HEK293 (cell line): Measurements from ENCODE around the gene SHLD1.
"Not testable (repeated sequence)": the region's sequence is repeated elsewhere in the genome, so short reads cannot be mapped to it uniquely, and the experiment has no call there.

Experiments
- CTCF ChIA-PET: fragments of 350-600 bp; formaldehyde crosslinking; extraction: SDS; loops from one replicate; lab custom pipeline; 2021; ENCODE audit warnings: antibody characterized with exemption; lab: Yijun Ruan, JAX
- POLR2A ChIA-PET: fragments of 300-600 bp; formaldehyde crosslinking; extraction: SDS; loops from one replicate; lab custom pipeline; 2020; ENCODE audit warnings: antibody characterized with exemption, inconsistent platforms; lab: Yijun Ruan, JAX
- H3K27ac ChIP-seq: fragments of 200-500 bp; sonication (Bioruptor generic); 2 replicates; pipeline ENCODE4 v1.5.1; 2014; ENCODE audit warnings: low read depth, low read length, control low read depth, inconsistent platforms; ENCODE audit errors: extremely low read depth
- H3K36me3 ChIP-seq, 2 experiments: fragments of 200-500 bp in 1 of 2; sonication (Bioruptor generic) in 1 of 2; 1 replicate in 1 of 2; 2 replicates in 1 of 2; pipeline ENCODE4 v1.5.1; 2014 to 2017; ENCODE audit warnings: inconsistent platforms in 2 of 2, low read length in 2 of 2; ENCODE audit not compliant: control insufficient read depth in 2 of 2, insufficient read depth in 1 of 2
- H3K4me1 ChIP-seq: fragments of 200-500 bp; sonication (Bioruptor generic); 2 replicates; pipeline ENCODE4 v1.5.1; 2014; ENCODE audit warnings: mild to moderate bottlenecking, low read length, inconsistent platforms; ENCODE audit not compliant: control insufficient read depth, insufficient read depth
- H3K4me3 ChIP-seq: 2 replicates; pipeline ENCODE4 v1.5.1; 2011; ENCODE audit warnings: low read depth, mild to moderate bottlenecking, control low read depth, low read length, moderate library complexity
- H3K9me3 ChIP-seq: fragments of 200-500 bp; sonication (Bioruptor generic); 2 replicates; pipeline ENCODE4 v1.5.1; 2014; ENCODE audit warnings: low read depth, low read length, inconsistent platforms; ENCODE audit not compliant: control insufficient read depth, insufficient read depth
- GLI2 ChIP-seq: fragments of 450-650 bp; formaldehyde crosslinking; IDR thresholded peaks from 2 replicates; pipeline ENCODE4; 2017; ENCODE audit warnings: missing biosample characterization, missing genetic modification characterization, low read depth, borderline replicate concordance
- GLIS1 ChIP-seq: fragments of 450-650 bp; formaldehyde crosslinking; IDR thresholded peaks from 2 replicates; pipeline ENCODE4 v1.5.1; 2016; ENCODE audit warnings: missing biosample characterization, missing genetic modification characterization
- KLF8 ChIP-seq: fragments of 450-650 bp; formaldehyde crosslinking; IDR thresholded peaks from 2 replicates; pipeline ENCODE4 v1.5.1; 2016; ENCODE audit warnings: missing biosample characterization, missing genetic modification characterization
- OSR2 ChIP-seq: fragments of 450-650 bp; formaldehyde crosslinking; IDR thresholded peaks from 2 replicates; pipeline ENCODE4 v1.5.1; 2016; ENCODE audit warnings: missing biosample characterization, missing genetic modification characterization
- OVOL3 ChIP-seq: fragments of 450-650 bp; formaldehyde crosslinking; IDR thresholded peaks from 2 replicates; pipeline ENCODE4 v1.5.1; 2016; ENCODE audit warnings: missing biosample characterization, missing genetic modification characterization
- ZIC2 ChIP-seq: fragments of 450-650 bp; formaldehyde crosslinking; IDR thresholded peaks from 2 replicates; pipeline ENCODE4 v1.5.1; 2016; ENCODE audit warnings: missing biosample characterization, missing genetic modification characterization
- ZNF121 ChIP-seq: fragments of 450-650 bp; formaldehyde crosslinking; IDR thresholded peaks from 2 replicates; pipeline ENCODE4 v1.5.1; 2016; ENCODE audit warnings: missing biosample characterization, missing genetic modification characterization
- ZNF175 ChIP-seq: fragments of 450-650 bp; formaldehyde crosslinking; IDR thresholded peaks from 2 replicates; pipeline ENCODE4 v1.5.1; 2016; ENCODE audit warnings: missing biosample characterization, missing genetic modification characterization
- ZNF266 ChIP-seq: fragments of 450-650 bp; formaldehyde crosslinking; IDR thresholded peaks from 2 replicates; pipeline ENCODE4 v1.5.1; 2016; ENCODE audit warnings: missing biosample characterization, missing genetic modification characterization, low read depth
- ZNF391 ChIP-seq: fragments of 450-650 bp; formaldehyde crosslinking; IDR thresholded peaks from 2 replicates; pipeline ENCODE4 v1.5.1; 2016; ENCODE audit warnings: low read depth, missing biosample characterization, missing genetic modification characterization, borderline replicate concordance
- ZNF548 ChIP-seq: fragments of 450-650 bp; formaldehyde crosslinking; IDR thresholded peaks from 2 replicates; pipeline ENCODE4 v1.5.1; 2016; ENCODE audit warnings: missing biosample characterization, missing genetic modification characterization
- ZNF707 ChIP-seq: fragments of 450-650 bp; formaldehyde crosslinking; IDR thresholded peaks from 2 replicates; pipeline ENCODE4 v1.5.1; 2016; ENCODE audit warnings: missing biosample characterization, missing genetic modification characterization
- ZNF768 ChIP-seq: fragments of 450-650 bp; formaldehyde crosslinking; IDR thresholded peaks from 2 replicates; pipeline ENCODE4 v1.5.1; 2018; ENCODE audit warnings: missing biosample characterization, mild to moderate bottlenecking, missing genetic modification characterization
- ZXDB ChIP-seq: fragments of 450-650 bp; formaldehyde crosslinking; IDR thresholded peaks from 2 replicates; pipeline ENCODE4 v1.5.1; 2016; ENCODE audit warnings: missing biosample characterization, missing genetic modification characterization
- TF ChIP-seq, protein P1 (sequence below): fragments of 450-650 bp; formaldehyde crosslinking; IDR thresholded peaks from 2 replicates; pipeline ENCODE4 v1.5.1; 2016; ENCODE audit warnings: missing biosample characterization, missing genetic modification characterization
- TF ChIP-seq, protein P2 (sequence below): fragments of 450-650 bp; formaldehyde crosslinking; IDR thresholded peaks from 2 replicates; pipeline ENCODE4 v1.5.1; 2016; ENCODE audit warnings: missing biosample characterization, missing genetic modification characterization
- TF ChIP-seq, protein P3 (sequence below): fragments of 450-650 bp; formaldehyde crosslinking; IDR thresholded peaks from 2 replicates; pipeline ENCODE4 v1.5.1; 2017; ENCODE audit warnings: missing biosample characterization, missing genetic modification characterization
- TF ChIP-seq, protein P4 (sequence below): fragments of 450-650 bp; formaldehyde crosslinking; IDR thresholded peaks from 2 replicates; pipeline ENCODE4 v1.5.1; 2016; ENCODE audit warnings: missing biosample characterization, missing genetic modification characterization
- TF ChIP-seq, protein P5 (sequence below): fragments of 450-650 bp; formaldehyde crosslinking; IDR thresholded peaks from 2 replicates; pipeline ENCODE4 v1.5.1; 2017; ENCODE audit warnings: missing biosample characterization, missing genetic modification characterization

The SHLD1 gene

DNA sequence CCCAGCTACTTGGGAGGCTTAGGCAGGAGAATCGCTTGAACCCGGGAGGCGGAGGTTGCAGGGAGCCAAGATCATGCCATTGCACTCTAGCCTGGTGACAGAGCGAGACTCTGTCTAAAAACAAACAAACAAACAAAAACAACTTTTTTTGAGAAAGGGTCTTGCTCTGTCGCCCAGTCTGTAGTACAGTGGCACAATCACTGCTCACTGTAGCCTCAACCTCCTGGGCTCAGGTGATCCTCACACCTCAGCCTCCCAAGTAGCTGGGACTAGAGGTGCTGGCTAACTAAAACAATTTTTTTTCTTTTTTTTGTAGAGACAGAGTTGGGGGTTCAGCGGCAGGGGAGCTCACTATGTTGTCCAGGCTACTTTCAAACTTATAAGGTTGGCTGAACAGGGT is 28.8 kb upstream of the SHLD1 start:
- H3K4me3 ChIP-seq, H3K4me1 ChIP-seq, H3K36me3 ChIP-seq, H3K9me3 ChIP-seq, POLR2A ChIA-PET, H3K27ac ChIP-seq: not testable (repeated sequence)
- CTCF ChIA-PET: interaction anchor here (0.7 kb wide), 1 partner anchor 88 kb away, joined by 3 read pairs; no protein-coding TSS in a partner anchor
- TF ChIP-seq ZNF121 (tag by site-specific recombination): 0 out of 2 replicates have a peak, but pooled peaks have one; percentile 23

DNA sequence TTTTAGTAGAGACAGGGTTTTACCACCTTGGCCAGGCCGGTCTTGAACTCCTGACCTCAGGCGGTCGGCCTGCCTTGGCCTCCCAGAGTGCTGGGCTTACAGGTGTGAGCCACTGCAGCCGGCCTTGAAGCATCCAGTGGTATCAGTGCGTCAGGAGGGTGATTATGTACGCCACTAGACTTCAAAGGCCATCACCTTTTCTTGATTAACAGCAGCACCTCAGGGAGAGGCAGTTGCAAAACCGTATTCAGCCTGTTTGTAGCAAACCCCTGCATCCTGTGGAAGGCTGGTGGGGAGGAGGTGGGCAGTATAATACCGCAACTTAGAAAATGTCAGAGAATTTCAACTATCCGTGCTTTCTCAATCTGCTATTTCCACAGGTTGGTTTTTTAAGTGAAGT is 27.3 kb upstream of the SHLD1 start:
- Histone ChIP-seq H3K27ac (no peak overlapping the region), H3K9me3 (no peaks in the 10 kb centered on the region; the same call in 1 of the 2 replicates)
- POLR2A ChIA-PET: no interaction called here
- no peak for TF ChIP-seq GLIS1 (tag by site-specific recombination)
- TF ChIP-seq, all 188 proteins: peak for 0
- H3K4me1 ChIP-seq: no peaks in the 10 kb centered on the region
- no peak overlapping the region for H3K4me3 ChIP-seq
- H3K36me3 ChIP-seq: no peaks in the 10 kb centered on the region
- CTCF ChIA-PET: interaction anchor here (0.6 kb wide), 1 partner anchor 194 kb away, joined by 4 read pairs; no protein-coding TSS in a partner anchor

DNA sequence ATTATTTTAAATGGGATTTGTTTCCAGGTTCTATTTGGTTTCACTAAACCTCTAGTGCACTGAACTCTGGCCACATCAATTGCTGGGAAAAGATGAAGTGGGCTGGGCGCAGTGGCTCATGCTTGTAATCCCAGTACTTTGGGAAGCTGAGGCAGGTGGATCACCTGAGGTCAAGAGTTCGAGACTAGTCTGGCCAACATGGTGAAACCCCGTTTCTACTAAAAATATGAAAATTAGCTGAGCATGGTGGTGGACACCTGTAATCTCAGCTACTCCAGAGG is 25.1 kb upstream of the SHLD1 start:
- H3K27ac ChIP-seq, H3K9me3 ChIP-seq, H3K4me3 ChIP-seq, POLR2A ChIA-PET, H3K36me3 ChIP-seq, H3K4me1 ChIP-seq: not testable (repeated sequence)
- CTCF ChIA-PET: interaction anchor here (0.6 kb wide), 2 partner anchors 11 to 73 kb away, joined by 3 to 4 read pairs; no protein-coding TSS in a partner anchor

DNA sequence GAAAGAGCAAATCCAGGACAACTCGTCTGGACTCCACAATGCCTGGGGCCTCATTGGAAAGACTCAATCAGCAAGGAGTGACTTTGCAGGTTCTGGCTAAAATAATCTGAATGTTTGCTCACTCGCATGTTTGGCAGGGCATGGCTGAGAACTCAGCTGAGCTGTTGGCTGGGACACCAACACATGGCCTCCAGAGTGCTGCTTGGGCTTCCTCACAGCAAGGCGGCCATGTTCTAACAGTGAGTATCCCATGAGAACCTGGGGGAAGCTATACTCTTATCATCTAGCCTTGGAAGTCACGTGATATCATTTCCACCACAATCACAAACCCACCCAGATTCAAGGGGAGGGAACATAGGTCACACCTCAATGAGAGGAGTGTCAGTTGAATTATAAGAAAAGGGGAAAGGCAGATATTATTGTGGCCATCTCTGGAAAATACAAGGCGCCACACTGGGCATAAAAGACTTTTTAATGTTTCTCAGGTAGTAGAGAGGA is 23.1 kb upstream of the SHLD1 start:
- no peaks in the 10 kb centered on the region for H3K4me1 ChIP-seq

More for the DNA sequence above, 23.1 kb upstream of the SHLD1 start:
- Histone ChIP-seq H3K9me3 (no peaks in the 10 kb centered on the region; the same call in 1 of the 2 replicates), H3K27ac (no peak overlapping the region), H3K4me3 (no peak overlapping the region), H3K36me3 (no peaks in the 10 kb centered on the region)
- ChIA-PET POLR2A (no interaction called here), CTCF (interaction anchor here (0.7 kb wide), 1 partner anchor 266 kb away, joined by 4 read pairs; no protein-coding TSS in a partner anchor)
- TF ChIP-seq ZNF707 (tag by site-specific recombination): no peak
- TF ChIP-seq ZNF548: no peak
- no peak for TF ChIP-seq ZNF266 (tag by site-specific recombination)
- no peak for TF ChIP-seq ZXDB (tag by site-specific recombination)
- no peak for TF ChIP-seq KLF8 (tag by site-specific recombination)
- no peak for TF ChIP-seq ZNF391 (tag by site-specific recombination)
- no peak for TF ChIP-seq ZIC2
- TF ChIP-seq ZNF175 (tag by site-specific recombination): no peak
- TF ChIP-seq, protein P1, sequence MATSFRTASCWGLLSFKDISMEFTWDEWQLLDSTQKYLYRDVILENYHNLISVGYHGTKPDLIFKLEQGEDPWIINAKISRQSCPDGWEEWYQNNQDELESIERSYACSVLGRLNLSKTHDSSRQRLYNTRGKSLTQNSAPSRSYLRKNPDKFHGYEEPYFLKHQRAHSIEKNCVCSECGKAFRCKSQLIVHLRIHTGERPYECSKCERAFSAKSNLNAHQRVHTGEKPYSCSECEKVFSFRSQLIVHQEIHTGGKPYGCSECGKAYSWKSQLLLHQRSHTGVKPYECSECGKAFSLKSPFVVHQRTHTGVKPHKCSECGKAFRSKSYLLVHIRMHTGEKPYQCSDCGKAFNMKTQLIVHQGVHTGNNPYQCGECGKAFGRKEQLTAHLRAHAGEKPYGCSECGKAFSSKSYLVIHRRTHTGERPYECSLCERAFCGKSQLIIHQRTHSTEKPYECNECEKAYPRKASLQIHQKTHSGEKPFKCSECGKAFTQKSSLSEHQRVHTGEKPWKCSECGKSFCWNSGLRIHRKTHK (tag by site-specific recombination): no peak
- TF ChIP-seq, protein P2, sequence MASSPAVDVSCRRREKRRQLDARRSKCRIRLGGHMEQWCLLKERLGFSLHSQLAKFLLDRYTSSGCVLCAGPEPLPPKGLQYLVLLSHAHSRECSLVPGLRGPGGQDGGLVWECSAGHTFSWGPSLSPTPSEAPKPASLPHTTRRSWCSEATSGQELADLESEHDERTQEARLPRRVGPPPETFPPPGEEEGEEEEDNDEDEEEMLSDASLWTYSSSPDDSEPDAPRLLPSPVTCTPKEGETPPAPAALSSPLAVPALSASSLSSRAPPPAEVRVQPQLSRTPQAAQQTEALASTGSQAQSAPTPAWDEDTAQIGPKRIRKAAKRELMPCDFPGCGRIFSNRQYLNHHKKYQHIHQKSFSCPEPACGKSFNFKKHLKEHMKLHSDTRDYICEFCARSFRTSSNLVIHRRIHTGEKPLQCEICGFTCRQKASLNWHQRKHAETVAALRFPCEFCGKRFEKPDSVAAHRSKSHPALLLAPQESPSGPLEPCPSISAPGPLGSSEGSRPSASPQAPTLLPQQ: no peak
- TF ChIP-seq, protein P3, sequence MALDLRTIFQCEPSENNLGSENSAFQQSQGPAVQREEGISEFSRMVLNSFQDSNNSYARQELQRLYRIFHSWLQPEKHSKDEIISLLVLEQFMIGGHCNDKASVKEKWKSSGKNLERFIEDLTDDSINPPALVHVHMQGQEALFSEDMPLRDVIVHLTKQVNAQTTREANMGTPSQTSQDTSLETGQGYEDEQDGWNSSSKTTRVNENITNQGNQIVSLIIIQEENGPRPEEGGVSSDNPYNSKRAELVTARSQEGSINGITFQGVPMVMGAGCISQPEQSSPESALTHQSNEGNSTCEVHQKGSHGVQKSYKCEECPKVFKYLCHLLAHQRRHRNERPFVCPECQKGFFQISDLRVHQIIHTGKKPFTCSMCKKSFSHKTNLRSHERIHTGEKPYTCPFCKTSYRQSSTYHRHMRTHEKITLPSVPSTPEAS (tag by site-specific recombination): no peak
- TF ChIP-seq OSR2 (tag by site-specific recombination): no peak
- TF ChIP-seq OVOL3 (tag by site-specific recombination): no peak
- TF ChIP-seq, protein P4, sequence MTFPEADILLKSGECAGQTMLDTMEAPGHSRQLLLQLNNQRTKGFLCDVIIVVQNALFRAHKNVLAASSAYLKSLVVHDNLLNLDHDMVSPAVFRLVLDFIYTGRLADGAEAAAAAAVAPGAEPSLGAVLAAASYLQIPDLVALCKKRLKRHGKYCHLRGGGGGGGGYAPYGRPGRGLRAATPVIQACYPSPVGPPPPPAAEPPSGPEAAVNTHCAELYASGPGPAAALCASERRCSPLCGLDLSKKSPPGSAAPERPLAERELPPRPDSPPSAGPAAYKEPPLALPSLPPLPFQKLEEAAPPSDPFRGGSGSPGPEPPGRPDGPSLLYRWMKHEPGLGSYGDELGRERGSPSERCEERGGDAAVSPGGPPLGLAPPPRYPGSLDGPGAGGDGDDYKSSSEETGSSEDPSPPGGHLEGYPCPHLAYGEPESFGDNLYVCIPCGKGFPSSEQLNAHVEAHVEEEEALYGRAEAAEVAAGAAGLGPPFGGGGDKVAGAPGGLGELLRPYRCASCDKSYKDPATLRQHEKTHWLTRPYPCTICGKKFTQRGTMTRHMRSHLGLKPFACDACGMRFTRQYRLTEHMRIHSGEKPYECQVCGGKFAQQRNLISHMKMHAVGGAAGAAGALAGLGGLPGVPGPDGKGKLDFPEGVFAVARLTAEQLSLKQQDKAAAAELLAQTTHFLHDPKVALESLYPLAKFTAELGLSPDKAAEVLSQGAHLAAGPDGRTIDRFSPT (tag by site-specific recombination): no peak
- TF ChIP-seq, protein P5, sequence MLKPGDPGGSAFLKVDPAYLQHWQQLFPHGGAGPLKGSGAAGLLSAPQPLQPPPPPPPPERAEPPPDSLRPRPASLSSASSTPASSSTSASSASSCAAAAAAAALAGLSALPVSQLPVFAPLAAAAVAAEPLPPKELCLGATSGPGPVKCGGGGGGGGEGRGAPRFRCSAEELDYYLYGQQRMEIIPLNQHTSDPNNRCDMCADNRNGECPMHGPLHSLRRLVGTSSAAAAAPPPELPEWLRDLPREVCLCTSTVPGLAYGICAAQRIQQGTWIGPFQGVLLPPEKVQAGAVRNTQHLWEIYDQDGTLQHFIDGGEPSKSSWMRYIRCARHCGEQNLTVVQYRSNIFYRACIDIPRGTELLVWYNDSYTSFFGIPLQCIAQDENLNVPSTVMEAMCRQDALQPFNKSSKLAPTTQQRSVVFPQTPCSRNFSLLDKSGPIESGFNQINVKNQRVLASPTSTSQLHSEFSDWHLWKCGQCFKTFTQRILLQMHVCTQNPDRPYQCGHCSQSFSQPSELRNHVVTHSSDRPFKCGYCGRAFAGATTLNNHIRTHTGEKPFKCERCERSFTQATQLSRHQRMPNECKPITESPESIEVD (tag by site-specific recombination): no peak
- TF ChIP-seq GLI2 (tag by site-specific recombination): no peak
- no peak for TF ChIP-seq ZNF768 (tag by site-specific recombination)
